PC-9 (cell line): ENCODE results near the gene TRIP11.

Experiments used
- EZH2 ChIP-seq: fragments of 200-600 bp; sonication (generic); IDR thresholded peaks from 2 replicates; pipeline ENCODE4 v1.8.0; 2017; ENCODE audit warnings: antibody characterized with exemption, low read depth
- TF ChIP-seq, protein P1 (sequence below): fragments of 200-600 bp; sonication (generic); conservative IDR thresholded peaks from 2 replicates; pipeline ENCODE4 v1.6.1; 2017; ENCODE audit warnings: mixed run types, antibody characterized with exemption, mild to moderate bottlenecking, moderate library complexity

- TF ChIP-seq, protein P1, sequence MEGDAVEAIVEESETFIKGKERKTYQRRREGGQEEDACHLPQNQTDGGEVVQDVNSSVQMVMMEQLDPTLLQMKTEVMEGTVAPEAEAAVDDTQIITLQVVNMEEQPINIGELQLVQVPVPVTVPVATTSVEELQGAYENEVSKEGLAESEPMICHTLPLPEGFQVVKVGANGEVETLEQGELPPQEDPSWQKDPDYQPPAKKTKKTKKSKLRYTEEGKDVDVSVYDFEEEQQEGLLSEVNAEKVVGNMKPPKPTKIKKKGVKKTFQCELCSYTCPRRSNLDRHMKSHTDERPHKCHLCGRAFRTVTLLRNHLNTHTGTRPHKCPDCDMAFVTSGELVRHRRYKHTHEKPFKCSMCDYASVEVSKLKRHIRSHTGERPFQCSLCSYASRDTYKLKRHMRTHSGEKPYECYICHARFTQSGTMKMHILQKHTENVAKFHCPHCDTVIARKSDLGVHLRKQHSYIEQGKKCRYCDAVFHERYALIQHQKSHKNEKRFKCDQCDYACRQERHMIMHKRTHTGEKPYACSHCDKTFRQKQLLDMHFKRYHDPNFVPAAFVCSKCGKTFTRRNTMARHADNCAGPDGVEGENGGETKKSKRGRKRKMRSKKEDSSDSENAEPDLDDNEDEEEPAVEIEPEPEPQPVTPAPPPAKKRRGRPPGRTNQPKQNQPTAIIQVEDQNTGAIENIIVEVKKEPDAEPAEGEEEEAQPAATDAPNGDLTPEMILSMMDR = no peak
- TF ChIP-seq EZH2 = no peak
Observed at GRCh38 chr14:91935586-91935985, 104.3 kb downstream of the TRIP11 start.
